ENCODE results near the gene LRRFIP2.

GRCh38 chr3:37204314-37204713 is 29.9 kb upstream of the LRRFIP2 start:
- TF ChIP-seq CTCF (conservative IDR thresholded peaks at IDR 0.05; ENCODE audit: low read depth, low read length) = no peak
- TF ChIP-seq RFX5 (IDR thresholded peaks at IDR 0.05; ENCODE audit: low read depth, low read length) = no peak
- no peak for TF ChIP-seq RAD21 (IDR thresholded peaks at IDR 0.05; ENCODE audit: low read length)
- TF ChIP-seq RCOR1 (IDR thresholded peaks at IDR 0.05; ENCODE audit: insufficient replicate concordance, low read length) = no peak
- TF ChIP-seq POLR2A (IDR thresholded peaks at IDR 0.05; ENCODE audit: low read depth, low read length) = no peak
- TF ChIP-seq USF2 (IDR thresholded peaks at IDR 0.05; ENCODE audit: low read depth, low read length) = no peak

Data from IMR-90 (cell line).